Activated B cell treated with CpG ODN at 0.5 μM for 24 hours (primary cell): ENCODE data around the gene RNF224. TPM values are rescaled to one million over a fixed set of nuclear protein-coding genes. Genes with fewer than 3 reads are reported as not detected.
"Not testable (repeated sequence)": the region's sequence is repeated elsewhere in the genome, so short reads cannot be mapped to it uniquely, and the experiment has no call there.

Source experiments
- ATAC-seq: fragments of 200-7000 bp; cut with Tn5 transposase; one replicate; pipeline ENCODE4 v1.10.0; 2021; ENCODE audit warnings: low read depth, mild to moderate bottlenecking, moderate library complexity
- CTCF ChIA-PET: fragments of 350-600 bp; sonication (Branson Sonifier 250); formaldehyde crosslinking; loops from one replicate; lab custom pipeline; 2021; ENCODE audit warnings: antibody characterized with exemption; lab: Charles Lee
- POLR2A ChIA-PET: fragments of 350-600 bp; sonication (Branson Sonifier 250); formaldehyde crosslinking; loops from one replicate; lab custom pipeline; 2021; ENCODE audit warnings: antibody characterized with exemption; lab: Charles Lee
- DNase-seq: peaks from one replicate; pipeline ENCODE4 v3.0.0; 2022
- H3K27ac Mint-ChIP-seq: one replicate; pipeline ENCODE4 v1.8.0; 2020; ENCODE audit warnings: mixed read lengths
- H3K27me3 Mint-ChIP-seq: one replicate; pipeline ENCODE4 v1.8.0; 2021; ENCODE audit warnings: mixed read lengths
- H3K36me3 Mint-ChIP-seq: one replicate; pipeline ENCODE4 v1.8.0; 2021; ENCODE audit warnings: low read depth, mixed read lengths
- H3K4me1 Mint-ChIP-seq: one replicate; pipeline ENCODE4 v1.8.0; 2021; ENCODE audit warnings: mixed read lengths
- H3K4me3 Mint-ChIP-seq: one replicate; pipeline ENCODE4 v1.8.0; 2020; ENCODE audit warnings: mild to moderate bottlenecking, mixed read lengths
- H3K9me3 Mint-ChIP-seq: one replicate; pipeline ENCODE4 v1.8.0; 2020; ENCODE audit warnings: mixed read lengths
- CTCF ChIP-seq: fragments of 200-600 bp; IDR thresholded peaks from one replicate; pipeline ENCODE4 v1.8.0; 2022; ENCODE audit warnings: antibody characterized with exemption, mild to moderate bottlenecking
- intact Hi-C: fragments of 100-400 bp; cut with micrococcal nuclease; formaldehyde crosslinking; loops from one replicate; pipeline ENCODE4 v1.15.1; 2024
- total RNA-seq: library from RNA; stranded (reverse); gene quantifications from 2 replicates; pipeline ENCODE4 v1.2.3, GENCODE V29; 2022

RNF224 gene
- total RNA-seq, 1 donor from 2014 or later = not detected

GRCh38 chr9:137256362-137256761 is 29.1 kb downstream of the RNF224 start:
- no peak for ATAC-seq
- Mint-ChIP-seq H3K9me3 (no peaks in the 10 kb centered on the region), H3K4me1 (peaks cover 19% of the 10 kb centered on the region), H3K27me3 (no peaks in the 10 kb centered on the region), H3K36me3 (peaks cover 21% of the 10 kb centered on the region), H3K27ac (no peak overlapping the region), H3K4me3 (peak overlapping the region; percentile 90)
- TF ChIP-seq CTCF = no peak
- intact Hi-C loops = no loop called here
- POLR2A ChIA-PET = interaction anchor here (0.6 to 8.5 kb wide), 5 partner anchors 11 to 37 kb away, joined by 4 to 160 read pairs (median 8); partner anchors contain the start of genes RNF208, TOR4A and TUBB4B
- CTCF ChIA-PET = no interaction called here
- DNase-seq = no peak

GRCh38 chr9:137256856-137257255 is 29.6 kb downstream of the RNF224 start:
- intact Hi-C loops = no loop called here
- ChIA-PET POLR2A (interaction anchor here (0.5 to 8.5 kb wide), 5 partner anchors 8 to 34 kb away, joined by 3 to 160 read pairs (median 4); partner anchors contain the start of genes RNF208 and TUBB4B), CTCF (no interaction called here)
- H3K27ac Mint-ChIP-seq = no peak overlapping the region
- DNase-seq (no peak), ATAC-seq (no peak)
- H3K36me3 Mint-ChIP-seq = peaks cover 25% of the 10 kb centered on the region
- peak overlapping the region; percentile 90 for H3K4me3 Mint-ChIP-seq
- H3K9me3 Mint-ChIP-seq = no peaks in the 10 kb centered on the region
- no peak for TF ChIP-seq CTCF
- H3K27me3 Mint-ChIP-seq = no peaks in the 10 kb centered on the region
- peaks cover 23% of the 10 kb centered on the region for H3K4me1 Mint-ChIP-seq

- intact Hi-C loops, DNase-seq, H3K4me1 Mint-ChIP-seq, H3K27ac Mint-ChIP-seq, H3K9me3 Mint-ChIP-seq, ATAC-seq, H3K4me3 Mint-ChIP-seq, H3K27me3 Mint-ChIP-seq: not testable (repeated sequence)
- H3K36me3 Mint-ChIP-seq = peaks cover 43% of the 10 kb centered on the region
- CTCF ChIA-PET = interaction anchor here (1.1 to 3.2 kb wide), 2 partner anchors 12 to 25 kb away, joined by 3 to 13 read pairs; no protein-coding TSS in a partner anchor
- POLR2A ChIA-PET = interaction anchor here (0.7 to 1.9 kb wide), 4 partner anchors 15 to 216 kb away, joined by 4 to 11 read pairs (median 5); partner anchors contain the start of genes NPDC1, TOR4A and TUBB4B
These were observed 35.0 kb downstream of the RNF224 start for GRCh38 chr9:137262173-137262908.

- no peak for TF ChIP-seq CTCF
- intact Hi-C loops = no loop called here
- DNase-seq = no peak
- Mint-ChIP-seq H3K4me1 (peaks cover 11% of the 10 kb centered on the region), H3K36me3 (peaks cover 47% of the 10 kb centered on the region), H3K27ac (no peak overlapping the region), H3K9me3 (no peaks in the 10 kb centered on the region), H3K4me3 (no peak overlapping the region), H3K27me3 (no peaks in the 10 kb centered on the region)
- ChIA-PET POLR2A (no interaction called here), CTCF (interaction anchor here (0.9 to 3.2 kb wide), 3 partner anchors 11 to 26 kb away, joined by 3 to 13 read pairs (median 4); partner anchors contain the start of gene TUBB4B)
- no peak for ATAC-seq
These were observed 35.6 kb downstream of the RNF224 start for GRCh38 chr9:137262909-137263285.

- peaks cover 48% of the 10 kb centered on the region for H3K36me3 Mint-ChIP-seq
- ChIA-PET POLR2A (no interaction called here), CTCF (interaction anchor here (0.9 to 3.2 kb wide), 2 partner anchors 23 to 27 kb away, joined by 4 to 13 read pairs; partner anchors contain the start of gene TUBB4B)
- DNase-seq (no peak), ATAC-seq (no peak)
- peaks cover 17% of the 10 kb centered on the region for H3K4me1 Mint-ChIP-seq
- no peak for TF ChIP-seq CTCF
- no peaks in the 10 kb centered on the region for H3K9me3 Mint-ChIP-seq
- intact Hi-C loops = no loop called here
- H3K27ac Mint-ChIP-seq = no peak overlapping the region
- no peaks in the 10 kb centered on the region for H3K27me3 Mint-ChIP-seq
- H3K4me3 Mint-ChIP-seq = no peak overlapping the region
These were observed 36.2 kb downstream of the RNF224 start for GRCh38 chr9:137263506-137263905.
